Neutrophil (primary cell): ENCODE measurements around the gene COX18.

Experiments used
- H3K27ac ChIP-seq: fragments of 200-600 bp; sonication (generic); 2 replicates; pipeline ENCODE4 v1.5.1; 2016; ENCODE audit warnings: mild to moderate bottlenecking, moderate library complexity
- H3K27me3 ChIP-seq: fragments of 200-600 bp; sonication (generic); 2 replicates; pipeline ENCODE4 v1.6.0; 2016; ENCODE audit warnings: mild to moderate bottlenecking
- H3K36me3 ChIP-seq: fragments of 200-600 bp; sonication (generic); 2 replicates; pipeline ENCODE4 v1.5.1; 2017
- H3K4me1 ChIP-seq, 2 experiments: fragments of 200-600 bp in 1 of 2; sonication (generic) in 1 of 2; 1 replicate in 1 of 2; 2 replicates in 1 of 2; pipeline versions ENCODE4 v1.5.1 to v1.6.1; 2013 to 2016; ENCODE audit warnings: low read depth in 1 of 2, low read length in 1 of 2, mild to moderate bottlenecking in 1 of 2, moderate library complexity in 1 of 2; ENCODE audit not compliant: control insufficient read depth in 1 of 2, insufficient read depth in 1 of 2
- H3K4me3 ChIP-seq, 2 experiments: fragments of 200-600 bp in 1 of 2; sonication (generic) in 1 of 2; 1 replicate in 1 of 2; 2 replicates in 1 of 2; pipeline ENCODE4 v1.5.1; 2013 to 2016; ENCODE audit warnings: low read depth in 1 of 2, low read length in 1 of 2, mild to moderate bottlenecking in 1 of 2, moderate library complexity in 1 of 2
- H3K9me3 ChIP-seq: fragments of 200-600 bp; sonication (generic); 2 replicates; pipeline ENCODE4 v1.5.1; 2016
- TF ChIP-seq, protein P1 (sequence below): fragments of 200-600 bp; sonication (generic); IDR thresholded peaks from 2 replicates; pipeline ENCODE4 v1.5.1; 2016; ENCODE audit warnings: antibody characterized with exemption

Gene COX18

DNA sequence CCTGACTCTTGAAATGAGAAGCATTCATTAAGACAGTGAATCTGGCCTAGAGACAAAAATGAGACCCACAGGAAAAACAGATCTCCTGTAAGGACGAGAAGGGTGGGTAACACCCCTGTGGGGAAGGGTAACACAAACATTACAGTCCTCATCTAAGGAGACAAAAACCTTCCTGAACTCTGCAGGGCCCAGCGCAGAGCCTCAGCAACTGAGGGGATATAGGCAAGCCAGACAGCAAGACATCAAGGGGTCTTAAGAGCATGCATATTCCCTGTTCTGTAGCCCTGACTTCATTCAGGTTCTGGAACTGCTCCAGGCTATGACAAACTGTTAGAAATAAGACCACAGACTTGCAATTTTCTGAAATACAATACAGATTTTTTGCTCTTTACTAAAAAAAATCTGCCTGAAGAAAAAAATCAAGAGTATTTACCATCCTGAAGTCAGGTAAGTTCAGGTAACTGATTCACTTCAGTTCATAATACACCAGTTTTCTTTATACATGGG lies 15.5 kb downstream of the COX18 start:
- TF ChIP-seq, protein P1, sequence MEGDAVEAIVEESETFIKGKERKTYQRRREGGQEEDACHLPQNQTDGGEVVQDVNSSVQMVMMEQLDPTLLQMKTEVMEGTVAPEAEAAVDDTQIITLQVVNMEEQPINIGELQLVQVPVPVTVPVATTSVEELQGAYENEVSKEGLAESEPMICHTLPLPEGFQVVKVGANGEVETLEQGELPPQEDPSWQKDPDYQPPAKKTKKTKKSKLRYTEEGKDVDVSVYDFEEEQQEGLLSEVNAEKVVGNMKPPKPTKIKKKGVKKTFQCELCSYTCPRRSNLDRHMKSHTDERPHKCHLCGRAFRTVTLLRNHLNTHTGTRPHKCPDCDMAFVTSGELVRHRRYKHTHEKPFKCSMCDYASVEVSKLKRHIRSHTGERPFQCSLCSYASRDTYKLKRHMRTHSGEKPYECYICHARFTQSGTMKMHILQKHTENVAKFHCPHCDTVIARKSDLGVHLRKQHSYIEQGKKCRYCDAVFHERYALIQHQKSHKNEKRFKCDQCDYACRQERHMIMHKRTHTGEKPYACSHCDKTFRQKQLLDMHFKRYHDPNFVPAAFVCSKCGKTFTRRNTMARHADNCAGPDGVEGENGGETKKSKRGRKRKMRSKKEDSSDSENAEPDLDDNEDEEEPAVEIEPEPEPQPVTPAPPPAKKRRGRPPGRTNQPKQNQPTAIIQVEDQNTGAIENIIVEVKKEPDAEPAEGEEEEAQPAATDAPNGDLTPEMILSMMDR, result no peak
- Histone ChIP-seq H3K27ac (no peak overlapping the region), H3K4me1 (no peaks in the 10 kb centered on the region), H3K27me3 (no peaks in the 10 kb centered on the region), H3K4me3 (no peak overlapping the region), H3K36me3 (peaks cover 47% of the 10 kb centered on the region), H3K9me3 (no peaks in the 10 kb centered on the region)

DNA sequence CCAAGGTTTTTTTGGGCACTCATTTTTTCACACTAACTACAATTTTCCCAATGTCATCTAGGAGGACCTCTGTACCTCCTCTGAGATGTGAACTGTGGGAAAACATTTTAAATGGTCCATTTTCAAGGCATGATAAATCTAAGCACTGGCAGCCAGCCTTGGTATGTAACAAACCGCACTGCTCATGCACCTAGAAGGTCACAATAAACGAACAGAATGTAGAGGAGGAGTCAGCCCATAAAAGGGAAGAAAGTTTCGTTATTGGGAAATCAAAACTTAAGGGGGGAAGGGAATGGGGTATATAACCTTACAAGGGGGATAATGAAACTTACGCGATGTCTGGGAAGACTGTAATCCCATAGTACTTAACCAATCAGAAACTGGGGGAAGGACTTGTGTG lies 16.4 kb downstream of the COX18 start:
- peaks cover 40% of the 10 kb centered on the region for H3K36me3 ChIP-seq
- H3K9me3 ChIP-seq, result no peaks in the 10 kb centered on the region
- no peak overlapping the region for H3K27ac ChIP-seq
- H3K27me3 ChIP-seq, result no peaks in the 10 kb centered on the region
- no peak overlapping the region for H3K4me3 ChIP-seq
- TF ChIP-seq, protein P1, result no peak
- H3K4me1 ChIP-seq, result no peaks in the 10 kb centered on the region

DNA sequence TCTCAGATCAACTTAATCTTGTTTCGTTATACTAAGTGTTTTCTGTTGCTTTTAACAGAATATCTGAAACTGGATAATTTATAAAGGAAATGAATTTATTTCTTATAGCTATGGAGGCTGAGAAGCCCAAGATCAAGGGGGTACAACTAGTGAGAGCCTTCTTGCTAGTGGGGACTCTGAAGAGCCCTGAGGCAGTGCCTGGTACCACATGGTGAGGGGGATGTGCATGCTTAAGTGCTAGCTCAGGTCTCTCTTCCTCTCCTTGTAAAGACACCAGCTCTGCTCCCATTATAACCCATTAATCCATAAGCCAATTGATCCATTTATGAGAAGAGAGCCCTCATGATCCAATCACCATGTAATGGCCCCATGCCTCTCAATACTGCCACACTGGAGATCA lies 17.9 kb downstream of the COX18 start:
- no peak overlapping the region for H3K27ac ChIP-seq
- TF ChIP-seq, protein P1, result no peak
- peaks cover 26% of the 10 kb centered on the region for H3K36me3 ChIP-seq
- no peaks in the 10 kb centered on the region for H3K27me3 ChIP-seq
- no peaks in the 10 kb centered on the region for H3K4me1 ChIP-seq
- H3K4me3 ChIP-seq, result no peak overlapping the region
- no peaks in the 10 kb centered on the region for H3K9me3 ChIP-seq

DNA sequence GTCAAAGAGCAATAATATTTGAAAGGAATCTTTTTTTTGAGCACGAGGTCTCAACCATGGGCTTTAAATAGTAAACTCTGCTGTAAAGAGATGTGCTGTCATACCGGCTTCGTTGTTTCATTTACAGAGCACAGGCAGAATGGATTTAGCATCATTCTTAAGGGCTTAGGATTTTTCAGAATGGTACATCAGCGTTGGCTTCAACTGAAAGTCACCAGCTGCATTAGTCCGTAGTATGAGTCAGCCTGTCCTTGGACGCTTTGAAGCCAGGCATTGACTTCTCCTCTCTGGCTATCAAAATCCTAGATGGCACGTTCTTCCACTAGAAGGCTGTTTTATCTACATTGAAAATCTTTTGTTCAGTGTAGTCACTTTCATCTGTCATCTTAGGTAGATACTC lies 23.6 kb downstream of the COX18 start:
- Histone ChIP-seq H3K9me3 (no peaks in the 10 kb centered on the region), H3K36me3 (no peaks in the 10 kb centered on the region), H3K4me1 (no peaks in the 10 kb centered on the region), H3K27ac (no peak overlapping the region), H3K4me3 (no peak overlapping the region), H3K27me3 (no peaks in the 10 kb centered on the region)
- TF ChIP-seq, protein P1, result no peak

DNA sequence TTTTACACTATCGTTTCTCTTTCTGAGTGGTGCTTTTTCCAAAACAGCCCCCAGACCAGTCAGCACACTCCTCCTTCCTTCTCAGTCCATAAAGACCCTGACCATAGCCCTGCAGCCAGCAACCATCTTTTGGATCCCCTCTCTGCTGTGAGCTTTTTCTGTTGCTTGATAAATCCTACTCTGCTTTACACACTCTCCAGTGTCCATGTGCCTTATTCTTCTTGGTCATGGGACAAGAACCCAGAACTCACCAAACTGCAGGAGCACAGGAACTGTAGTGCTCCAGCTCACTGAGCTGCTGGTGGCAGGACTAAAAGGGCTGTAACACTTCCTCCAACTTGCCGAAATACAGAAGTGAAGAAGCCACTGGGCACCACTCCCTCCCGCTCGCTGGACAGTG lies 32.5 kb downstream of the COX18 start:
- Histone ChIP-seq H3K27me3 (no peaks in the 10 kb centered on the region), H3K36me3 (no peaks in the 10 kb centered on the region), H3K27ac (no peak overlapping the region), H3K4me1 (no peaks in the 10 kb centered on the region), H3K9me3 (no peaks in the 10 kb centered on the region), H3K4me3 (no peak overlapping the region)
- TF ChIP-seq, protein P1, result no peak

DNA sequence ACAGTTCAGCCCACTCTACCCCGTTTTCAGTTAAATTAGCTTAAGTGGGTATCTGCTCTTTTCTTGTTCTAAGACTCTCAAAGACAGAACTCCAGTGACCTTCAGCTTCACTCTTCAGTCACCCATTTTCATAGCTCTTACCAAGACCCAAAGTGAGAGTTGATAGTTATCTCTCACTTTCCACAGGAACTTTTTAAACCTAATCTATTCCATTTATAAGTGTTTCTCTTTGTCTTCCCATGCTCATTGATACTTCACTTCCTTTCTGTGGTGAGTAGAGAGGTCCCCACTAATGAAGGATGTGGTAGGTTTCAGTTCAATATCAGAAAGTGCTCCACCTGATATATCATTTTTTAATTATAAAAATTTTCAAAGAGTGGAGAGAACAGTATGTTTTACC lies 33.4 kb downstream of the COX18 start:
- Histone ChIP-seq H3K27me3 (no peaks in the 10 kb centered on the region), H3K36me3 (no peaks in the 10 kb centered on the region), H3K4me1 (no peaks in the 10 kb centered on the region), H3K9me3 (no peaks in the 10 kb centered on the region), H3K27ac (no peak overlapping the region), H3K4me3 (no peak overlapping the region)
- TF ChIP-seq, protein P1, result no peak
